GM12878 (cell line): ENCODE results near the gene ARID3A. TPM values are rescaled to one million over a fixed set of nuclear protein-coding genes. Genes with fewer than 3 reads are reported as not detected.
A peak's percentile ranks its signal among the peaks of the same experiment; 100 is the strongest.

Experiments used
- CBFB ChIP-seq: IDR thresholded peaks from 2 replicates; pipeline ENCODE4 v1.6.1; 2016; ENCODE audit warnings: antibody characterized with exemption, low read depth
- FOS ChIP-seq: IDR thresholded peaks from 3 replicates; pipeline ENCODE4 v1.6.1; 2011; ENCODE audit warnings: borderline replicate concordance; ENCODE audit not compliant: insufficient read length; ENCODE audit errors: extremely low read depth
- FOXM1 ChIP-seq: IDR thresholded peaks from 2 replicates; pipeline ENCODE4 v1.6.1; 2012; ENCODE audit warnings: low read depth, mild to moderate bottlenecking, inconsistent platforms, low read length, moderate library complexity
- HDAC2 ChIP-seq: fragments of 200-600 bp; sonication (generic); IDR thresholded peaks from 2 replicates; pipeline ENCODE4 v1.6.1; 2017
- HDGF ChIP-seq: fragments of 450-650 bp; IDR thresholded peaks from 2 replicates; pipeline ENCODE4 v1.6.1; 2016; ENCODE audit warnings: antibody characterized with exemption
- IRF4 ChIP-seq: IDR thresholded peaks from 2 replicates; pipeline ENCODE4 v1.6.1; 2011; ENCODE audit warnings: low read depth, low read length
- MEF2A ChIP-seq: IDR thresholded peaks from 2 replicates; pipeline ENCODE4 v1.6.1; 2011; ENCODE audit warnings: low read depth, mild to moderate bottlenecking, low read length, moderate library complexity; ENCODE audit not compliant: insufficient read depth
- MYB ChIP-seq: fragments of 150-350 bp; IDR thresholded peaks from 2 replicates; pipeline ENCODE4 v1.6.1; 2014; ENCODE audit warnings: mild to moderate bottlenecking, low read depth, low read length, borderline replicate concordance
- NFYA ChIP-seq: IDR thresholded peaks from 2 replicates; pipeline ENCODE4 v1.6.1; 2011; ENCODE audit warnings: low read depth, mild to moderate bottlenecking, low read length, improper control_type of control experiment, borderline replicate concordance
- POLR2A ChIP-seq: IDR thresholded peaks from 2 replicates; pipeline ENCODE4 v1.6.1; 2011; ENCODE audit warnings: low read depth, mild to moderate bottlenecking, low read length
- SREBF1 ChIP-seq: IDR thresholded peaks from 2 replicates; pipeline ENCODE4 v1.6.1; 2012; ENCODE audit warnings: mild to moderate bottlenecking, low read length
- TBL1XR1 ChIP-seq: IDR thresholded peaks from 2 replicates; pipeline ENCODE4 v1.6.1; 2012; ENCODE audit warnings: low read depth, low read length, improper control_type of control experiment
- ZNF274 ChIP-seq: IDR thresholded peaks from one replicate; pipeline ENCODE4 v1.8.0; 2011; ENCODE audit not compliant: insufficient read length, insufficient read depth
- polyA plus RNA-seq, 11 experiments: library from polyadenylated mRNA; depleted of rRNA in 4 of 11; unstranded in 6 of 11; stranded (reverse) in 5 of 11; fragments of >200 nt; fragmentation: Nextera tagmentation in 4 of 11; fragmentation: Illumina TruSeq in 1 of 11; extraction: Ambion mirVana in 4 of 11; extraction: Trizol in 1 of 11; gene quantifications; 1 replicate in 1 of 11; 2 replicates in 10 of 11; pipeline versions ENCODE4 v1.2.1 to v1.2.3, GENCODE V29; 2011 to 2016; ENCODE audit warnings: inconsistent platforms in 2 of 11, missing spikeins in 2 of 11, low read depth in 1 of 11
- total RNA-seq, 4 experiments: library from RNA; depleted of rRNA in 3 of 4; stranded (reverse); fragments of >200 nt in 3 of 4; fragmentation: Illumina TruSeq in 1 of 4; extraction: Trizol in 1 of 4; gene quantifications; 2 replicates each; pipeline versions ENCODE4 v1.2.1 to v1.2.3, GENCODE V29; 2013 to 2021
- TF ChIP-seq, protein P1 (sequence below): IDR thresholded peaks from 2 replicates; pipeline ENCODE4 v1.6.1; 2011; ENCODE audit warnings: mild to moderate bottlenecking, low read depth, low read length, moderate library complexity; ENCODE audit not compliant: insufficient replicate concordance
- TF ChIP-seq, protein P2 (sequence below), 3 experiments: IDR thresholded peaks in 2 of 3; conservative IDR thresholded peaks in 1 of 3; 2 replicates each; pipeline ENCODE4 v1.5.1; 2011; ENCODE audit warnings: low read depth in 3 of 3, low read length in 3 of 3, mild to moderate bottlenecking in 3 of 3, control low read depth in 2 of 3, moderate library complexity in 2 of 3, inconsistent platforms in 1 of 3, mixed read lengths in 1 of 3; ENCODE audit not compliant: control insufficient read depth in 2 of 3, insufficient read depth in 1 of 3; ENCODE audit errors: extremely low read depth in 1 of 3
- TF ChIP-seq, protein P3 (sequence below): fragments of 450-650 bp; IDR thresholded peaks from 2 replicates; pipeline ENCODE4 v1.6.1; 2018; ENCODE audit warnings: mild to moderate bottlenecking, low read depth, moderate library complexity; ENCODE audit not compliant: partially characterized antibody
- TF ChIP-seq, protein P4 (sequence below): fragments of 450-650 bp; IDR thresholded peaks from 2 replicates; pipeline ENCODE4 v1.6.1; 2017; ENCODE audit warnings: mild to moderate bottlenecking, moderate library complexity

ARID3A gene
- total and polyA plus RNA-seq, 10 of the 15 experiments (the other 5 are each of a cell fraction or from before 2014, with no cell fraction given) = 0.76 to 70.0 (median 16.7) TPM

DNA sequence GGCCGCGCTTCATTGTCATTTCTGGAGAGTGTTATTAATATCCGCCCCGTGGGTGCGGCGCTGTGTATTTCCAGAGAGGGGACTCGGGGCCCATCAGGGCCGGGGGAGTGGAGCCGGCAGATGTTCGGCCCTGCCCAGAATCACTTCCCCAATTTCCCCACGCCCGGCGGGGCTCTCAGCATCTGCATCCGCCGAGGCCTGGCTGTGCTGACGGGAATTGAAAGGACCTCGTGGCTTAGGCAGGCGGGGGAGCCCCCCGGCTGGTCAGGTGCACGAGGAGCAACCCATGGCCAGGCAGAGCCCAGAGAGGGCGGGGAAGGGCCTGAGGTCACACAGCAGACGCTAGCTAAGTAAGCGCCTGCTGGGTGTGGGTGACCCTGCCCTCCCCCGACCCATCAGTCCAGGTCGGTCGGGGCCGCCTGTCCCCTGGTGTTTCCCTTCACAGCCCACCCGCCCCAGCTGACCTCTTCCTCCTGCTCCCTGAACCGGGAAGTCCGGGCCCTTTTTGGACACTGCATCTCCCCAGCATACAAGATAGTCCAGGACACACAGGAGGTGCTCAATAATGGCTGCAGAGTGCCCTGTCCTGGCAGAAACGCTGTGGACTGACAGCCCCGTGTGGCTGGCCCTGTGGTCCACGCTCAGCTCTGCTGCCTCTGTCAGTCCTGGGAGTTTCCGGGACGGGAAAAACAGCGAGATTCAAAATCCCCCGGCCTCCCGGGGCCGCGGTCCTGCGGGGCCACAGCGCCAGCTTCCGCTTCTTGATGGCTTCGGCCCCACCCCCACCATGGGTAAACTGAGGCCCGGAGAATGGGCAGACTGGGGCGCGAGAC lies 22.1 kb downstream of the ARID3A start (continued):
- TF ChIP-seq, protein P1, sequence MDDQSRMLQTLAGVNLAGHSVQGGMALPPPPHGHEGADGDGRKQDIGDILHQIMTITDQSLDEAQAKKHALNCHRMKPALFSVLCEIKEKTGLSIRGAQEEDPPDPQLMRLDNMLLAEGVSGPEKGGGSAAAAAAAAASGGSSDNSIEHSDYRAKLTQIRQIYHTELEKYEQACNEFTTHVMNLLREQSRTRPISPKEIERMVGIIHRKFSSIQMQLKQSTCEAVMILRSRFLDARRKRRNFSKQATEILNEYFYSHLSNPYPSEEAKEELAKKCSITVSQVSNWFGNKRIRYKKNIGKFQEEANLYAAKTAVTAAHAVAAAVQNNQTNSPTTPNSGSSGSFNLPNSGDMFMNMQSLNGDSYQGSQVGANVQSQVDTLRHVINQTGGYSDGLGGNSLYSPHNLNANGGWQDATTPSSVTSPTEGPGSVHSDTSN = peak; percentile 20
- TF ChIP-seq TBL1XR1 (peak; percentile 77; the same call in 1 of the 2 replicates), POLR2A (0 out of 2 replicates have a peak, but pooled peaks have one; percentile 31), FOXM1 (peak; percentile 95), IRF4 (peak; percentile 97), ZNF274 (no peak), NFYA (no peak), SREBF1 (no peak), MYB (no peak), HDAC2 (no peak), CBFB (peak; percentile 94; the same call in 1 of the 2 replicates), FOS (no peak), MEF2A (peak; percentile 88), HDGF (no peak)
- TF ChIP-seq, protein P2, sequence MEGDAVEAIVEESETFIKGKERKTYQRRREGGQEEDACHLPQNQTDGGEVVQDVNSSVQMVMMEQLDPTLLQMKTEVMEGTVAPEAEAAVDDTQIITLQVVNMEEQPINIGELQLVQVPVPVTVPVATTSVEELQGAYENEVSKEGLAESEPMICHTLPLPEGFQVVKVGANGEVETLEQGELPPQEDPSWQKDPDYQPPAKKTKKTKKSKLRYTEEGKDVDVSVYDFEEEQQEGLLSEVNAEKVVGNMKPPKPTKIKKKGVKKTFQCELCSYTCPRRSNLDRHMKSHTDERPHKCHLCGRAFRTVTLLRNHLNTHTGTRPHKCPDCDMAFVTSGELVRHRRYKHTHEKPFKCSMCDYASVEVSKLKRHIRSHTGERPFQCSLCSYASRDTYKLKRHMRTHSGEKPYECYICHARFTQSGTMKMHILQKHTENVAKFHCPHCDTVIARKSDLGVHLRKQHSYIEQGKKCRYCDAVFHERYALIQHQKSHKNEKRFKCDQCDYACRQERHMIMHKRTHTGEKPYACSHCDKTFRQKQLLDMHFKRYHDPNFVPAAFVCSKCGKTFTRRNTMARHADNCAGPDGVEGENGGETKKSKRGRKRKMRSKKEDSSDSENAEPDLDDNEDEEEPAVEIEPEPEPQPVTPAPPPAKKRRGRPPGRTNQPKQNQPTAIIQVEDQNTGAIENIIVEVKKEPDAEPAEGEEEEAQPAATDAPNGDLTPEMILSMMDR (IDR thresholded peaks at IDR 0.05 in 2 of 3, conservative IDR thresholded peaks at IDR 0.05 in 1 of 3; ENCODE audit: control insufficient read depth in 2 of 3, extremely low read depth in 1 of 3, insufficient read depth in 1 of 3, low read depth in 3 of 3, low read length in 3 of 3) = no peak
- TF ChIP-seq, protein P3, sequence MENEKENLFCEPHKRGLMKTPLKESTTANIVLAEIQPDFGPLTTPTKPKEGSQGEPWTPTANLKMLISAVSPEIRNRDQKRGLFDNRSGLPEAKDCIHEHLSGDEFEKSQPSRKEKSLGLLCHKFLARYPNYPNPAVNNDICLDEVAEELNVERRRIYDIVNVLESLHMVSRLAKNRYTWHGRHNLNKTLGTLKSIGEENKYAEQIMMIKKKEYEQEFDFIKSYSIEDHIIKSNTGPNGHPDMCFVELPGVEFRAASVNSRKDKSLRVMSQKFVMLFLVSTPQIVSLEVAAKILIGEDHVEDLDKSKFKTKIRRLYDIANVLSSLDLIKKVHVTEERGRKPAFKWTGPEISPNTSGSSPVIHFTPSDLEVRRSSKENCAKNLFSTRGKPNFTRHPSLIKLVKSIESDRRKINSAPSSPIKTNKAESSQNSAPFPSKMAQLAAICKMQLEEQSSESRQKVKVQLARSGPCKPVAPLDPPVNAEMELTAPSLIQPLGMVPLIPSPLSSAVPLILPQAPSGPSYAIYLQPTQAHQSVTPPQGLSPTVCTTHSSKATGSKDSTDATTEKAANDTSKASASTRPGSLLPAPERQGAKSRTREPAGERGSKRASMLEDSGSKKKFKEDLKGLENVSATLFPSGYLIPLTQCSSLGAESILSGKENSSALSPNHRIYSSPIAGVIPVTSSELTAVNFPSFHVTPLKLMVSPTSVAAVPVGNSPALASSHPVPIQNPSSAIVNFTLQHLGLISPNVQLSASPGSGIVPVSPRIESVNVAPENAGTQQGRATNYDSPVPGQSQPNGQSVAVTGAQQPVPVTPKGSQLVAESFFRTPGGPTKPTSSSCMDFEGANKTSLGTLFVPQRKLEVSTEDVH = peak; percentile 30
- TF ChIP-seq, protein P4, sequence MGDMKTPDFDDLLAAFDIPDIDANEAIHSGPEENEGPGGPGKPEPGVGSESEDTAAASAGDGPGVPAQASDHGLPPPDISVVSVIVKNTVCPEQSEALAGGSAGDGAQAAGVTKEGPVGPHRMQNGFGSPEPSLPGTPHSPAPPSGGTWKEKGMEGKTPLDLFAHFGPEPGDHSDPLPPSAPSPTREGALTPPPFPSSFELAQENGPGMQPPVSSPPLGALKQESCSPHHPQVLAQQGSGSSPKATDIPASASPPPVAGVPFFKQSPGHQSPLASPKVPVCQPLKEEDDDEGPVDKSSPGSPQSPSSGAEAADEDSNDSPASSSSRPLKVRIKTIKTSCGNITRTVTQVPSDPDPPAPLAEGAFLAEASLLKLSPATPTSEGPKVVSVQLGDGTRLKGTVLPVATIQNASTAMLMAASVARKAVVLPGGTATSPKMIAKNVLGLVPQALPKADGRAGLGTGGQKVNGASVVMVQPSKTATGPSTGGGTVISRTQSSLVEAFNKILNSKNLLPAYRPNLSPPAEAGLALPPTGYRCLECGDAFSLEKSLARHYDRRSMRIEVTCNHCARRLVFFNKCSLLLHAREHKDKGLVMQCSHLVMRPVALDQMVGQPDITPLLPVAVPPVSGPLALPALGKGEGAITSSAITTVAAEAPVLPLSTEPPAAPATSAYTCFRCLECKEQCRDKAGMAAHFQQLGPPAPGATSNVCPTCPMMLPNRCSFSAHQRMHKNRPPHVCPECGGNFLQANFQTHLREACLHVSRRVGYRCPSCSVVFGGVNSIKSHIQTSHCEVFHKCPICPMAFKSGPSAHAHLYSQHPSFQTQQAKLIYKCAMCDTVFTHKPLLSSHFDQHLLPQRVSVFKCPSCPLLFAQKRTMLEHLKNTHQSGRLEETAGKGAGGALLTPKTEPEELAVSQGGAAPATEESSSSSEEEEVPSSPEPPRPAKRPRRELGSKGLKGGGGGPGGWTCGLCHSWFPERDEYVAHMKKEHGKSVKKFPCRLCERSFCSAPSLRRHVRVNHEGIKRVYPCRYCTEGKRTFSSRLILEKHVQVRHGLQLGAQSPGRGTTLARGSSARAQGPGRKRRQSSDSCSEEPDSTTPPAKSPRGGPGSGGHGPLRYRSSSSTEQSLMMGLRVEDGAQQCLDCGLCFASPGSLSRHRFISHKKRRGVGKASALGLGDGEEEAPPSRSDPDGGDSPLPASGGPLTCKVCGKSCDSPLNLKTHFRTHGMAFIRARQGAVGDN = peak; percentile 44; the same call in 1 of the 2 replicates
